ENCODE data around the gene CNPY2. TPM values are rescaled to one million over a fixed set of nuclear protein-coding genes. Genes with fewer than 3 reads are reported as not detected.

CNPY2 gene
- total RNA-seq, 4 donors from 2014 or later, result 23.3 to 40.9 (median 37.7) TPM

DNA sequence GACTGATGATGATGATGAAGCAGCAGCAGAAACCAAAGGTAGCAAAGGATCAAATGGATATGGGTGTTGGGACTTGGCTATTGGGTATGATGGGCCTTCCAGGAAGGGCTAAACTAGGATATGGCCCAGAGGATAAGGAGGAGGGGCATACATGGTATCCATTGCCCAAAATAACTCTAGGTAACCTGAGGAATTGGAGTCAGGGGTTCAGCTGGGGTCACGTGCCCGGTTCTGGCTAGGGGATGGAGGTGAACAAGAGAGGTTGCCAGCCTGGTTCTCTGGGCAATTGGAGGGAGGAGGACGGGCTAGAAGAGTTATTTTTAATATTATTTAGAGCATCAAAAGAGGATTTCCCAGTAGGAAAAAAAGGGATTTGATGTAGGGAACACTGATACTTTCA, 54.9 kb downstream of the CNPY2 start:
- TF ChIP-seq, protein P1, sequence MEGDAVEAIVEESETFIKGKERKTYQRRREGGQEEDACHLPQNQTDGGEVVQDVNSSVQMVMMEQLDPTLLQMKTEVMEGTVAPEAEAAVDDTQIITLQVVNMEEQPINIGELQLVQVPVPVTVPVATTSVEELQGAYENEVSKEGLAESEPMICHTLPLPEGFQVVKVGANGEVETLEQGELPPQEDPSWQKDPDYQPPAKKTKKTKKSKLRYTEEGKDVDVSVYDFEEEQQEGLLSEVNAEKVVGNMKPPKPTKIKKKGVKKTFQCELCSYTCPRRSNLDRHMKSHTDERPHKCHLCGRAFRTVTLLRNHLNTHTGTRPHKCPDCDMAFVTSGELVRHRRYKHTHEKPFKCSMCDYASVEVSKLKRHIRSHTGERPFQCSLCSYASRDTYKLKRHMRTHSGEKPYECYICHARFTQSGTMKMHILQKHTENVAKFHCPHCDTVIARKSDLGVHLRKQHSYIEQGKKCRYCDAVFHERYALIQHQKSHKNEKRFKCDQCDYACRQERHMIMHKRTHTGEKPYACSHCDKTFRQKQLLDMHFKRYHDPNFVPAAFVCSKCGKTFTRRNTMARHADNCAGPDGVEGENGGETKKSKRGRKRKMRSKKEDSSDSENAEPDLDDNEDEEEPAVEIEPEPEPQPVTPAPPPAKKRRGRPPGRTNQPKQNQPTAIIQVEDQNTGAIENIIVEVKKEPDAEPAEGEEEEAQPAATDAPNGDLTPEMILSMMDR (IDR thresholded peaks at IDR 0.05), result no peak
- TF ChIP-seq POLR2A (IDR thresholded peaks at IDR 0.05), result no peak
- no peak for DNase-seq (ENCODE audit: low spot score in 2 of 2)
- intact Hi-C loops (cut with DNase I; ENCODE audit: low total_unique reads), result no loop called here
- 91 to 92% methylated on average over 3 of the region's 3 CpGs for WGBS, 2 donors
- H3K4me3 ChIP-seq (ENCODE audit: low read depth, poor library complexity, severe bottlenecking), result no peak overlapping the region

DNA sequence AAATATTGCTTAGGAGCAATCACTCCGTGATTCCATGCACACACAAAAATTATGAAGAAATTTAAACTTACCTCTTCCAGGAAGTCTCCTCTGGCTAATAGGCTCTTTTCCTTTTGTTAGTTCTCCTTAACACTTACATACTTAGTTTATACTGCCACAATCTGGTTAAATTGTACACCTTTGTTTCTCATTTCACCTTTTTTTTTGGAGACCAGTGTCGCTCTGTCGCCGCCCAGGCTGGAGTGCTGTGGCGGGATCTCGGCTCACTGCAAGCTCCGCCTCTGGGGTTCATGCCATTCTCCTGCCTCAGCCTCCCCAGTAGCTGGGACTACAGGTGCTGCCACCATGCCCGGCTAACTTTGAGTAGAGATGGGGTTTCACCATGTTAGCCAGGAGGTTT, 55.4 kb downstream of the CNPY2 start:
- WGBS, 2 donors, result 96% methylated on average over 8 of the region's 8 CpGs
- DNase-seq (ENCODE audit: low spot score in 2 of 2), result no peak
- no peak for TF ChIP-seq POLR2A (IDR thresholded peaks at IDR 0.05)
- TF ChIP-seq, protein P1 (IDR thresholded peaks at IDR 0.05), result no peak
- intact Hi-C loops (cut with DNase I; ENCODE audit: low total_unique reads), result no loop called here
- no peak overlapping the region for H3K4me3 ChIP-seq (ENCODE audit: low read depth, poor library complexity, severe bottlenecking)

Other genes starting within 250 kb of the CNPY2 start
- 100 to 1,000 TPM; 177 to 209 (median 202) TPM for gene ERBB3, start 235.8 kb downstream of the CNPY2 start, total RNA-seq
- gene PA2G4, start 211.4 kb downstream of the CNPY2 start, total RNA-seq, result 100 to 1,000 TPM; 118 to 201 (median 130) TPM
- 1,000 to 10,000 TPM; 3,201 to 5,967 (median 4,725) TPM for gene RPL41, start 199.4 kb downstream of the CNPY2 start, total RNA-seq
- 1 to 10 TPM; 3.4 to 4.4 (median 3.7) TPM for gene ZC3H10, start 197.7 kb downstream of the CNPY2 start, total RNA-seq
- 10 to 100 TPM; 51.2 to 84.1 (median 64.9) TPM for gene ESYT1, start 187.7 kb downstream of the CNPY2 start, total RNA-seq
- gene MYL6B, start 163.4 kb downstream of the CNPY2 start, total RNA-seq, result 10 to 100 TPM in 3 of 4 donors, 1 to 10 TPM in 1; 9.0 to 40.1 (median 22.5) TPM
- gene MYL6, start 157.6 kb downstream of the CNPY2 start, total RNA-seq, result 1,000 to 10,000 TPM in 1 of 4 donors, 100 to 1,000 TPM in 3; 700 to 1,156 (median 824) TPM
- gene SMARCC2, start 126.5 kb downstream of the CNPY2 start, total RNA-seq, result 10 to 100 TPM; 55.3 to 90.5 (median 63.5) TPM
- 10 to 100 TPM; 33.3 to 46.5 (median 42.1) TPM for gene RNF41, start 94.1 kb downstream of the CNPY2 start, total RNA-seq
- gene NABP2, start 91.6 kb downstream of the CNPY2 start, total RNA-seq, result 10 to 100 TPM in 3 of 4 donors, 1 to 10 TPM in 1; 9.9 to 23.1 (median 17.9) TPM
- not detected for gene SLC39A5, start 85.9 kb downstream of the CNPY2 start, total RNA-seq
- 10 to 100 TPM; 15.6 to 22.3 (median 18.7) TPM for gene ANKRD52, start 57.6 kb downstream of the CNPY2 start, total RNA-seq
- gene COQ10A, start 49.0 kb downstream of the CNPY2 start, total RNA-seq, result 10 to 100 TPM in 1 of 4 donors, 1 to 10 TPM in 3; 2.8 to 11.0 (median 5.8) TPM
- 100 to 1,000 TPM; 118 to 156 (median 150) TPM for gene CS, start 15.7 kb downstream of the CNPY2 start, total RNA-seq
- gene PAN2, start 18.0 kb upstream of the CNPY2 start, total RNA-seq, result 10 to 100 TPM; 24.2 to 60.1 (median 28.9) TPM
- under 1 TPM in 1 of 4 donors, not detected in 3; 0.45 TPM for gene IL23A, start 22.9 kb upstream of the CNPY2 start, total RNA-seq
- 10 to 100 TPM; 60.8 to 98.4 (median 92.5) TPM for gene STAT2, start 44.1 kb upstream of the CNPY2 start, total RNA-seq
- not detected for gene APOF, start 46.9 kb upstream of the CNPY2 start, total RNA-seq
- 1 to 10 TPM; 2.9 to 6.5 (median 3.7) TPM for gene TIMELESS, start 133.4 kb upstream of the CNPY2 start, total RNA-seq
- gene MIP, start 138.7 kb upstream of the CNPY2 start, total RNA-seq, result not detected
- gene SPRYD4, start 152.6 kb upstream of the CNPY2 start, total RNA-seq, result 1 to 10 TPM; 1.3 to 2.3 (median 2.1) TPM
- gene GLS2, start 172.2 kb upstream of the CNPY2 start, total RNA-seq, result 10 to 100 TPM in 1 of 4 donors, 1 to 10 TPM in 3; 4.3 to 12.6 (median 6.8) TPM
- 10 to 100 TPM; 12.7 to 14.9 (median 13.7) TPM for gene RBMS2, start 205.8 kb upstream of the CNPY2 start, total RNA-seq